NOMO-1 (cell line): ENCODE measurements around the gene INO80E.
"Not testable (repeated sequence)": the region's sequence is repeated elsewhere in the genome, so short reads cannot be mapped to it uniquely, and the experiment has no call there.

Experiments used
- DNase-seq, 2 experiments: peaks; one replicate each; lab custom pipeline; 2025; ENCODE audit not compliant: unreplicated experiment in 2 of 2; lab: John Stamatoyannopoulos, UW

Gene INO80E

GRCh38 chr16:30030011-30030685 is 34.1 kb downstream of the INO80E start:
- DNase-seq = no peak

- no peak for DNase-seq
Observed at GRCh38 chr16:30030841-30031413, 34.9 kb downstream of the INO80E start, which contains the start of gene TLCD3B. TSS of gene TLCD3B (minus strand) at chr16:30031271. CDS start at chr16:30030527, 744 bp downstream.

- no peak for DNase-seq
Observed at GRCh38 chr16:30031477-30031918, 35.5 kb downstream of the INO80E start.

- peak; percentile 33 to 62 for DNase-seq
Observed at GRCh38 chr16:30032083-30032819, 36.2 kb downstream of the INO80E start.

- DNase-seq = no peak
Observed at GRCh38 chr16:30033270-30033669, 37.2 kb downstream of the INO80E start.

GRCh38 chr16:30040221-30040620 is 44.2 kb downstream of the INO80E start:
- peak in 1 of 2 experiments; percentile 56 for DNase-seq

GRCh38 chr16:30040690-30041089 is 44.6 kb downstream of the INO80E start:
- DNase-seq = not testable (repeated sequence)

- DNase-seq = peak in 1 of 2 experiments; percentile 13
Observed at GRCh38 chr16:30041841-30042240, 45.8 kb downstream of the INO80E start.

- no peak for DNase-seq
Observed at GRCh38 chr16:30046178-30046577, 50.1 kb downstream of the INO80E start.

- no peak for DNase-seq
Observed at GRCh38 chr16:30046588-30046987, 50.5 kb downstream of the INO80E start.

GRCh38 chr16:30049871-30050270 is 53.8 kb downstream of the INO80E start:
- no peak for DNase-seq

- no peak for DNase-seq
Observed at GRCh38 chr16:30051518-30051917, 55.5 kb downstream of the INO80E start.

- DNase-seq = peak; percentile 88 to 94
Observed at GRCh38 chr16:30052671-30053372, 56.8 kb downstream of the INO80E start.

- DNase-seq = no peak
Observed at GRCh38 chr16:30053376-30054015, 57.5 kb downstream of the INO80E start.

GRCh38 chr16:30054451-30054850 is 58.4 kb downstream of the INO80E start:
- no peak for DNase-seq

- DNase-seq = no peak
Observed at GRCh38 chr16:30054959-30055553, 59.0 kb downstream of the INO80E start.
